AG20443 (cell line): Measurements from ENCODE around the gene TGIF2.
A peak's percentile ranks its signal among the peaks of the same experiment; 100 is the strongest.

Experiments
- DNase-seq: peaks from one replicate; pipeline ENCODE4 v3.0.0; 2012; ENCODE audit warnings: low spot score, mixed read lengths

Gene TGIF2

GRCh38 chr20:36573103-36573797 is at the start of gene TGIF2:
TGIF2 (plus strand) TSS chr20:36573597; CDS start chr20:36578775, 5,178 bp downstream.
- DNase-seq: peak; percentile 94

DNA sequence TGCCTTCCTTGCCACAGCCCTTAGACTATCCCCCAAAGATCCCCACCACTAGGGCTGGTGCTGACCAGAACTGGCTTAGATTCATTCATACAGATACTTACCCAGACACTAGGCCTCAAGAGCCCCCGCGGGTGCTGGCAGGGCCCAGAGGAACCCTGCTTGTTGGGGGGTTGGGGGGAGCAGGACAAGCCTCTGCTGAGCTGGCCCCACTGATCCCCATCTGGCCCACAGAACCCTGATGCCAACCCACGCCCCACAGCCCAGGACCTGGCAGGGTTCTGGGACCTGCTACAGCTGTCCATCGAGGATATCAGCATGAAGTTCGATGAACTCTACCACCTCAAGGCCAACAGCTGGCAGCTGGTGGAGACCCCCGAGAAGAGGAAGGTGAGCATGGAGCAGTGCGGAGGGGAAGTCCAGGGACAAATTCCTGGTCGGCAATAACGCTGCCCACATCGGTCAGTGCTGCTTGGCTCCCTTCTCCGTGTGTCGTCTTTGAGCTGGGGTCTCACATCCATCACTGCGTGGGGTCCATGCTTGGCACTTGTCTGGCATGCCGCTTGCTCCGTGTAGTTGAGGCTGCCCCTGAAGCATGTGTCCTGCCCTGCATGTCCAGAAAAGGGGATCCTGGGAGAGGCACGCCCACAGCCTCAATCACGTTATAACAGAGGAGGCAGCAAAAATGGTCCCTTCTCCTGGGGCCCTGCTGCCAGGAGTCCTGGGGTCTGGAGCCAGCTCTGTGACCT is 47.6 kb upstream of the TGIF2 start:
- no peak for DNase-seq

- DNase-seq: no peak
Measured at GRCh38 chr20:36526521-36527011, 46.8 kb upstream of the TGIF2 start.

DNA sequence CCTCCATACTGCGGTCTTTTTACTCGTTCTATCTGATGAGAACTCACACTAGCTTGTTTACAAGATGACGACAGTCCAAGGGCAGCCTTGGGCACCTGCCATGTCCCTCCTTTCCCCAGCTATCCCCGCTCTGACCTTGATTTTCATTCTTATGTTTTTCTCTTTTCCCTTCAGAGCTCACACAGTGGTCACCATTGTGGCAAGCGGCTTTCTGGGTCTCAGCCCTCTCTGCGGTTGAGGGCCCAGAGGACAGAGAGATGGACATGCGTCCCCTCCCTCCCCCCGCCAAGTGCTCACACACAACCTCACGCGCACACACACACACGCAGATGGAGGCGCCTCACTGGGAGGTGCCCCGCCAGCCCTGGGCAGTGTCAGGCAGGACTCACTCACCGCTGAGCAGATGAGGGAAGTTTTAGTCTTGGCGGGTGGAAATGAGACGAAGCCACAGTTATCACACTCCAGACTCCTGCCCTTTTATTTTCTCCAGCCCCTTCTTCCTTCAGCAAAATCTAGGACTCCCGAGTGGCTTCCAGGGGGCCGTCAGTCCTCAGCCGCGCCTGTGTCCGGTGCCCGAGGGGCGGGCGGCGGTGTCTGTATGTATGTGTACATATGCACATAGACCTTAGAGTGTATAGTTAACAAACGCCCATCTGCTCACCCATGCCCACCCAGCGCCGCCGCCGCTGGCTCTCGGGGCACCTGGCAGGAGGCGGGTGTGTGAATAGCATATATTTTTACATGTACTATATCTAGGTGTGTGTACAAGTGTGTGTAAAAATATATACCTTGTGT is 45.9 kb upstream of the TGIF2 start:
- DNase-seq: no peak

GRCh38 chr20:36528176-36528874 is 45.1 kb upstream of the TGIF2 start:
- no peak for DNase-seq

DNA sequence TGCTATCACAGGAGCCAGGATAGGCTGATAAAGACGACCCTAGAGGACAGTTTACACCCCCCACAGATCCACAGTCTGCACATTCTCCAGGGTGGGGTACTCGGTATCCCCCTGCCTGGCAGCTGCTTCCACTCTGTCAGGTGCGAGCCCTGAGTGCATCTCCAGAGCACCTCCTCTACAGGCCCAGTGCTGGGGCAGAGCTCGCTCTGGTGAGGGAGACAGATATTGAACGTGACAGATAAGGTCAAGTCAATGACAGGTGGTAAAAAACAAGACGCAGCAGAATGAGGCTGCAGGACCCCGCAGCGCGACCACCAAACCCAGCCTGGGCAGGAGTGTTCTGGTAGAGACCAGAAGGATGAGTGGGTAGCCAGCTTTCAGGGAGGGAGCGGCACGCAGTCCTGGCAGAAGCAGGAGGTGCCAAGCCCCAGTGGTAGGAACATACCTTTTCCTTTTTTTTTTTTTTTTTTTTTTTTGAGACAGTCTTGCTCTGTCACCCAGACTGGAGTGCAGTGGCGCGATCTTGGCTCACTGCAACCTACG is 44.5 kb upstream of the TGIF2 start:
- no peak for DNase-seq

- DNase-seq: no peak
Measured at GRCh38 chr20:36532388-36532787, 41.0 kb upstream of the TGIF2 start.

DNA sequence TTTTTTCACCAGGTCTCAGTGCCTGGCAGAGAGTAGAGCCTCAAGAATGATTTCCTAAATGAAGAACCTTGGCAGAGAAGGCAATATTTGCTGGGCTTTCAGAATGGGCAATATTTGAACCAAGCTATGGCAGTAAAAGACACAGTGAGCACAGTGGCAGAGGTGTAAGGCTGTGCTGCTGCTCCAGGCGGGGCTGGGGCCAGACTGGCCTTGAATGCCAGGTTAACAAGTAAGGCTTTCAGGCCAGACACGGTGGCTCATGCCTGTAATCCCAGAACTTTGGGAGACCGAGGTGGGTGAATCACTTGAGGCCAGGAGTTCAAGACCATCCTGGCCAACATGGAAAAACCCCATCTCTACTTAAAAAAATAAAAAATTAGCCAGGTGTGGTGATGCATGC is 40.6 kb upstream of the TGIF2 start:
- no peak for DNase-seq

- DNase-seq: no peak
Measured at GRCh38 chr20:36538026-36538722, 35.2 kb upstream of the TGIF2 start.

DNA sequence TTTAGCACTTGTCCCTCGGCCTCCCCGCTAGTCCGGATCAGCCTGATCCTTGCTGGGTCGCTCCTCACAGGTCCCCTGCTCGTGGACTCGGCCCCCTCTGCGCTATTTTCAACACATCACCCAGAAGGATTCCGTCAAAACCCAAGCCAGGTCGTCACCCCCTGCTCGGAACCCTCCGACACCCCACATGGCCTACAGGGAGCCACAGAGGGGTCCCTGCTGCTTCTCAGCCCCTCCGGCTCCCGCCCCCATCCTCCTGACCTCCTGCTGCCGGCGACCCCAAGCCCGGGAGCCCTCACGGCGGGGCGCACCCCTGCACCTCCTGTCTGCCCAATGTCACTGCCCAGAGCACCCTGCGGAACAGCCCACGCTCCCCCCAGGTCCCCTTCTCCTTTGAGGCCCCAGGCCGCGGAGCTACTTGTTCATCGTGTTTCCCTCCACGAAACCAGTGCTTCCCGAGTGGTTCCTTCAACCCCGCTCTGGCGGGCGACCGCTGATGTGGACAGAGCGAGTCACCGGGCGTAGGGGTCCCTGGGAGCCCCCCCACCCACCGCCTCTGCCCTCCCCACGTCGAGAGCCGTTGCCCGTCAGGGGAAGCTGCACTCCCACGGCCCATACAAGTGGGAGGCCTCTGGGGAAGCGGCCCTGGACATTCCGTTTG is 32.7 kb upstream of the TGIF2 start:
- DNase-seq: no peak

GRCh38 chr20:36541227-36541767 is 32.1 kb upstream of the TGIF2 start, which contains the start of gene MYL9:
MYL9 (plus strand) TSS chr20:36541519; CDS start chr20:36544885, 3,366 bp downstream.
- peak; percentile 97 for DNase-seq

DNA sequence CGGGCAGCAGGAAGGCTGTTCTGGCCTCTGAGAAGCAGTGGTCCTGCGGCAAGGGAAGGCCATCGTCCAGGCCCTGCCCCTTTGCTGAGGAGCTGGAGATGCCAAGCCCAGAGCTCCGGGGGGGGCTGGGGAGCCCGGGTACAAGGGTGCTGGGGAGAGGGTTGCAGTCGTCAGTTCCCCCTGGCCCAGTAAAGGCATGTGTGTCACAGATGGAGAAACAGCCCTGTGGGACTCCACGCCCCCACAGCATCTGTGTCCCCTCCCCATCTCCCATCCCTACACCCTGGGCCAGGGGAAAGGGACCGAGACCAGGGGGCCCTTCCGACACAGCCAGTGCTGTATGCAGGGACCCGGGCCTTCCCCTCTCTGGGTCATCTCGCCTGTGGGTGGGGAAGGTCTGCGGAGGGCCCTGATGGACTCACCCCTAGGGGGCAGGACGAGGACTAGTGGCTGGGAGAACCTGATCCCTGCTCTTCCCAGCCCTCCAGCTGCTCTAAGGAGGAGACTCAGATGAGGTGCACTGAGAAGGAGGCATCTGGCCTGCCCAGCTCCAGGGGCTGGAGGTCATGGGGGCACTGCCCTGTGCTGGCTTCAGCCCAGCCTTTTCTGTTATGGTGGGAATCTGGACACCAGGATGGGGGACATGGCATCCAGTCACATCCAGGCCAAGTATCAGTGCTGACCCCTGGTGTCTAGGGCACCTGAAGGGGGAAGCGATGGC is 31.5 kb upstream of the TGIF2 start:
- DNase-seq: peak; percentile 80

- no peak for DNase-seq
Measured at GRCh38 chr20:36542516-36543183, 30.7 kb upstream of the TGIF2 start.

- DNase-seq: peak; percentile 88
Measured at GRCh38 chr20:36543184-36544133, 29.9 kb upstream of the TGIF2 start.

DNA sequence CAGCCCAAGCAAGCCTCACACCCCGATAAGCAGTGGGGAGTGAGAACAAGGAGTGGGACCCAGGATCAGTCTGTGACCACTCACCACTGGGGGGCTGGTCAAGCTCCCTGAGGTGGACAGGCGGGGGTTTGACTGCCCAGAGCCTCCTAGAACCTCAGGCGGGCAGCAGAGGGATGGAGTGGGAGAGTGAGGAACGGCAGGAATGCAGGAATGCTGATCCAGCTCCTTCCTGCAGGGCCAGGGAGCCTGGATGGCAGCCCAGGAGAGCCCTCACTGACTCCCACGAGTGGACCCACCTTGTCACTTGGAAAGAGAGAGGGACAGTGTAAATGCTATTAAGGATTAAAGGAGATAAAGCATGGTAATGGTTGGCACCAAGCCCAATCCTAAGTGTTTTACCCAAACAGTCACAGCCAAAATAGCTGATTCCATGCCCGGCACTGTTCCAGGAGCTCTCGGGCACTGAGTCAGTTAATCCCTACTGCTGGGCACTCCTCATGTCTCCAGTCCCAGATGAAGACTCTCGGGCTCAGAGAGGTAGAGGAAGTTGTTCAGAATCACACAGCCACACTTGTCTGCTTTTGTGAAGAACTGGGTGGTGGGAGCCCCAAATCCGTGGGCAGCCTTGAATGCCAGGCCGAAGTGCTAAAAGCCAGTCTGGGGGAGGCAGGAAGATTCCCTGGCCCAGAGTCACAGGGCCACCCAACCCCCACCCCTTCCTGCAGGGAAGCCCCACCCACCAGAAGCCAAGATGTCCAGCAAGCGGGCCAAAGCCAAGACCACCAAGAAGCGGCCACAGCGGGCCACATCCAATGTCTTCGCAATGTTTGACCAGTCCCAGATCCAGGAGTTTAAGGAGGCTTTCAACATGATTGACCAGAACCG is 29.0 kb upstream of the TGIF2 start:
- DNase-seq: peak; percentile 63

GRCh38 chr20:36546111-36546736 is 27.2 kb upstream of the TGIF2 start:
- no peak for DNase-seq
